ENCODE data around the gene MAL.
A peak's percentile ranks its signal among the peaks of the same experiment; 100 is the strongest.

The MAL gene

DNA sequence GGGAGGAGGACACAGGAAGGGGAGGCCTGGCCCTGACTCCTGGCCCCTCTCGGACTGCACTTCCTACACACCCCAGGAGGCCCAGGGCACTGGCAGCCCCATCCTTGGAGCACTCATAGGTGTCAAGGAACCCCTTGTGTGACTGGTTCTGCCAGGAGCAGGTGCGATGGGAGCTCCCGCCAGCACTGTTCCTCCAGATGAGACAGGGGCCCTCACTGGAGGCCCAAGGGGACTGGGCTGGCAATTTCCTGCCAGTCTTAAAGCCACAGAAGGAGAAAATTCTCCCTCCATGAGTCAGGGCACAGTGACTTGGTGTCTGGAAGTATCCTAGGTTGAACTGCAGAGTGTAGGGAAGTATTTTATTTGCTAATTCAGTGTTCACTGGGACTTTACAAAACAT lies 42.8 kb upstream of the MAL start:
- TF ChIP-seq, protein P1, sequence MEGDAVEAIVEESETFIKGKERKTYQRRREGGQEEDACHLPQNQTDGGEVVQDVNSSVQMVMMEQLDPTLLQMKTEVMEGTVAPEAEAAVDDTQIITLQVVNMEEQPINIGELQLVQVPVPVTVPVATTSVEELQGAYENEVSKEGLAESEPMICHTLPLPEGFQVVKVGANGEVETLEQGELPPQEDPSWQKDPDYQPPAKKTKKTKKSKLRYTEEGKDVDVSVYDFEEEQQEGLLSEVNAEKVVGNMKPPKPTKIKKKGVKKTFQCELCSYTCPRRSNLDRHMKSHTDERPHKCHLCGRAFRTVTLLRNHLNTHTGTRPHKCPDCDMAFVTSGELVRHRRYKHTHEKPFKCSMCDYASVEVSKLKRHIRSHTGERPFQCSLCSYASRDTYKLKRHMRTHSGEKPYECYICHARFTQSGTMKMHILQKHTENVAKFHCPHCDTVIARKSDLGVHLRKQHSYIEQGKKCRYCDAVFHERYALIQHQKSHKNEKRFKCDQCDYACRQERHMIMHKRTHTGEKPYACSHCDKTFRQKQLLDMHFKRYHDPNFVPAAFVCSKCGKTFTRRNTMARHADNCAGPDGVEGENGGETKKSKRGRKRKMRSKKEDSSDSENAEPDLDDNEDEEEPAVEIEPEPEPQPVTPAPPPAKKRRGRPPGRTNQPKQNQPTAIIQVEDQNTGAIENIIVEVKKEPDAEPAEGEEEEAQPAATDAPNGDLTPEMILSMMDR (conservative IDR thresholded peaks at IDR 0.05; ENCODE audit: control insufficient read depth, insufficient read depth, low read depth, low read length) = no peak
- DNase-seq (ENCODE audit: low read depth) = peak; percentile 7
- no peak overlapping the region for H3K4me3 ChIP-seq (ENCODE audit: control insufficient read depth, low read depth, low read length)

DNA sequence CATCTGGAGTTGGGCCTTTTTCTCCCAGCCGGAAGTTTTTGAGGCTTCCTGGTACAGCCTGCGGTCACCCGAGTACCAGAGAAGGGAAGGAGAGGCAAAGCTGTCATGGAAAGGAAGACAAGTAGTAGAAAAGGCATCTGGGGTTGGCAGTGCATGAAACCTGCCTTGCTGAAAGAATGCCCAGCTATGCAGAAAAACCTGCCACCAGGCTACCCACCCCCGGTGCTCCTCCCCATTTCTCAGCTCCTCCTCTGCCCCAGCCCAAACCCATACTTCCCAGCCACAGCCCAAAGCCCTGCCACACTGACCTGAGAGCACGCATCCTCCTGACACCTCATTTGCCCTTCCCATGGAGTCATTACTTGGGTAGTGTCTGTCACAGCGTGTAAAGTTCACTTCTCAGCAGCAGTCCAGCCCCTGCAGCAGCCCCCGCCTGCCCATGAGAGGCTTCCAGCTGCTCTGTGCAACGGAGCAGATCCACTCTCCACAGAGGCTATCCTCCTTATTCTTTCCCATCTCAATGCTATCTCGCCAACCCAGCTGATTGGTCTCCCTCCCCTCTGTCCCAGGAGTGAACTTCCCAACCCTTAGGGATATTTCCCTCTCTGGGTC lies 40.4 kb upstream of the MAL start:
- TF ChIP-seq, protein P1 (conservative IDR thresholded peaks at IDR 0.05; ENCODE audit: control insufficient read depth, insufficient read depth, low read depth, low read length) = no peak
- DNase-seq (ENCODE audit: low read depth) = no peak
- H3K4me3 ChIP-seq (ENCODE audit: control insufficient read depth, low read depth, low read length) = no peak overlapping the region

DNA sequence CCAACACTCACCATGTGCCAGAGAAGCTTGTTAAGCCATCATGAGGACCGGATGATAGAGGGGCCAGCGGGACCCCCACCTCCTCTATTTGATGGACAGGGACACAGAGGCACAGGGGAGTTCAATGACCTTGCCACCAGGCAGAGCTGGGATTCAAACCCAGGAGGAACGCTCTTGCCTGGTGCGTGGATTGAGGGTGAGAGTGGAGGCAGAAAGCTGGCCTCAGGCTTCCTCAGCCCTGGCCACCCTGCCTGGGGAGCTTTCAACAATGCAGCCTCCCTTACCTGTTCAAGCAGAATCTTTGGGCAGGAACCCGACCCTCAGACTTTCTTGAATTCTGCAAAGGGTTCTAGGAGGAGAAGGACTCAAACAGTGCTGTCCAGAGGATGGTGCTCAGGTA lies 39.9 kb upstream of the MAL start:
- no peak overlapping the region for H3K4me3 ChIP-seq (ENCODE audit: control insufficient read depth, low read depth, low read length)
- DNase-seq (ENCODE audit: low read depth) = no peak
- TF ChIP-seq, protein P1 (conservative IDR thresholded peaks at IDR 0.05; ENCODE audit: control insufficient read depth, insufficient read depth, low read depth, low read length) = no peak

DNA sequence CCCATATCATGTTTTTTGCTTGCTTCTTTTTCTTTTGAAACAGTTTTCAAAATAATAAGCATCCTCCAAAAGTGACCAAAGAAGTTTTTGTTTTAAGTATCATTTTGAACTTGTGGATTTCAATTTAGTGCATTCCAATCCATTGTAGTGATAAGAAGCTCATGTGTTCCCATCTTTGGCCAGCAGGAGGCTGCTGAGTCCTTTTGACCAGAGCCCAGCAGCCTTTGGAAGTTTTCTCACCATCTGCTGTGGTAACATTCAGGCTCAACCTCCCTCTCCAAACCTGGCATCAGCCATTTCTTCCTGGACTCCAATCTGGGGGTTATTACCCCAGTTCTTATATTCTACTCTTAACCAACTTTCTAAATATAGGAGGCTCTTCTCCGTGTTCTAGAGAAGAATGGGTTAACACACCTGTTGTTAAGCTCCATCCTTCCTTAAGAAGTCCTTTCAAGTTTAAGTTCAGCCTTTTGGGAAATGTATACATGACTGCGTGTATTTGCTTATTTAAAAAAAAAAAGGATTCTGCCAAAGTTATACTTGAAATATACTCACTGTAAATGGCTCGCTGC lies 39.0 kb upstream of the MAL start:
- TF ChIP-seq, protein P1 (conservative IDR thresholded peaks at IDR 0.05; ENCODE audit: control insufficient read depth, insufficient read depth, low read depth, low read length) = peak; percentile 80
- peak; percentile 69 for DNase-seq (ENCODE audit: low read depth)
- no peak overlapping the region for H3K4me3 ChIP-seq (ENCODE audit: control insufficient read depth, low read depth, low read length)

DNA sequence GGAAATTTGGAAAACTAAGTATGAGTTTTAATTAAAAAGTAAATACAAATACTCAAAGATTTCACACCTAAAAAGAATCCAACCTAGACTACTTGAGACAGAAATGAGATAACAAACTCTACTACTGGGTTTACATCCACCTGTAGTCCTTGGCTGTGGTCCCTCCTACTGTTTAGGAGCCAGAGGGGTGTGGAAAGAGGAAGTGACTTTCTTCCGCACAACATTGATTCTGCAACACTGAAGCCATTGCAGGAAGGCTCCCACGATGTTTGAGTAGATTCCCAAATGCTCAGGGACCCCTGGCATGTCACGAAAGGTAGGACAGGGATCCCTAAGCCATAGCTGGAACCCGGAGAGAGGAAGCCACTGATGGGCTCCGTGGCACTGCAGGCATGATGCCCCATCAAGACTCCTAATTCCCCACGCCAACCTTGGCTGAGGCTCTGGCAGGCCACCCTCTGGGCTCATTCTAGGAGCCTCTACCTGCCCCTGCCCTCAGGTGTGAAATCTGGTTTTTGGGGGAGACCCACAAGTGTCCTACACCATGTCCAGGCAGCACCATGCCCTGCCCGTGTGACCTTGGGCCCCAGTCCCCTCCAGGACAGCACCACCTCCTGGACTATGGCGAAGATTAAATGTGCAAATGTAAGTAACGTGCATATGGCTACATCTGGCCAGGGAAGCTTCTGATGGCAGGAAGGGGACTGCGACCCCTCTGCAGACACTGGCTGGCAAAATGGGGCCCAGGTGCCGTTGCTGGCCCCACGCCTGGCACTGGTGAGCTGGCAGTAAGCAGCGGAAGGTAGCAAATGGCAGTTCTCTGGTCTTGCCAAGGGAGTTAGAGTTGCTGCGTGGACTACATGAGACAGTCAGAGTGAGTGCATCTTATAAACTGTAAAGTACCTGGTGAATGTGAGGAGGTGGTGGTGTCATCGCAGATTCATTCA lies 38.2 kb upstream of the MAL start:
- TF ChIP-seq, protein P1 (conservative IDR thresholded peaks at IDR 0.05; ENCODE audit: control insufficient read depth, insufficient read depth, low read depth, low read length) = no peak
- DNase-seq (ENCODE audit: low read depth) = no peak

DNA sequence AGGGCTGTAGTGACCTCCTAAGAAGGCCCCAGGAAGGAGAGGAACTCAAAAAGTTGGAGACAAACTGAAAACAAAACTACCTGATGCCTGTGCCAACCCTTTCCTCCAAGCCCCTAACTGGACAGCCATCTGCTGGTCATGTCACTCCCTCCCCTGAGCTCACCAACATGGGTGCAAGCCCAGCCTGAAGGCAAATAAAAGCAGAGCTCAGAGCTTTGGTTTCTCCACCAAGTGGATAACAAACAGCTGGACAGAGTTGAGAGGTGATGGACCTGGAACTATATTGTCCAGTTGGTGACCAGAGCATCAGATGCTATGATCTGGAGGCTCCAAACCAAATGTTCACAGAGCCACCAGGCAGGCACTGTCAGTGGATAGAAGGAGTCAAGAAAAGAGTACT lies 34.6 kb upstream of the MAL start:
- no peak for DNase-seq (ENCODE audit: low read depth)
- no peak overlapping the region for H3K4me3 ChIP-seq (ENCODE audit: control insufficient read depth, low read depth, low read length)
- TF ChIP-seq, protein P1 (conservative IDR thresholded peaks at IDR 0.05; ENCODE audit: control insufficient read depth, insufficient read depth, low read depth, low read length) = no peak

More for the DNA sequence above, 38.2 kb upstream of the MAL start:
- H3K4me3 ChIP-seq (ENCODE audit: control insufficient read depth, low read depth, low read length) = no peak overlapping the region

Measured in fibroblast of mammary gland (primary cell).